Hematopoietic multipotent progenitor cell treated with erythropoietin and hydrocortisone succinate and interleukin-3 and kit ligand, for 8 days (in vitro differentiated cells): ENCODE data around the gene COQ8A.
"Not testable (repeated sequence)": the region's sequence is repeated elsewhere in the genome, so short reads cannot be mapped to it uniquely, and the experiment has no call there.

Experiments
- DNase-seq: peaks from one replicate; pipeline ENCODE4 v3.0.0-alpha.2; 2015

COQ8A gene

GRCh38 chr1:226953175-226953800, 13.2 kb downstream of the COQ8A start:
- DNase-seq = no peak

GRCh38 chr1:226954337-226954736, 14.2 kb downstream of the COQ8A start:
- no peak for DNase-seq

- DNase-seq = no peak
Observed at GRCh38 chr1:226954777-226955176, 14.7 kb downstream of the COQ8A start.

GRCh38 chr1:226955857-226956256, 15.8 kb downstream of the COQ8A start:
- not testable (repeated sequence) for DNase-seq

GRCh38 chr1:226956942-226957713, 17.0 kb downstream of the COQ8A start:
- no peak for DNase-seq

GRCh38 chr1:226957714-226958113, 17.6 kb downstream of the COQ8A start:
- DNase-seq = no peak

- no peak for DNase-seq
Observed at GRCh38 chr1:226958300-226958699, 18.2 kb downstream of the COQ8A start.

GRCh38 chr1:226960256-226960655, 20.2 kb downstream of the COQ8A start:
- no peak for DNase-seq

GRCh38 chr1:226960944-226961765, 21.1 kb downstream of the COQ8A start:
- no peak for DNase-seq

GRCh38 chr1:226962421-226963391, 22.6 kb downstream of the COQ8A start:
- no peak for DNase-seq

GRCh38 chr1:226964068-226964425, 24.0 kb downstream of the COQ8A start:
- DNase-seq = no peak

- DNase-seq = no peak
Observed at GRCh38 chr1:226964611-226965486, 24.8 kb downstream of the COQ8A start.

- DNase-seq = no peak
Observed at GRCh38 chr1:226965581-226966440, 25.7 kb downstream of the COQ8A start.

GRCh38 chr1:226966683-226967082, 26.6 kb downstream of the COQ8A start:
- no peak for DNase-seq

- no peak for DNase-seq
Observed at GRCh38 chr1:226967665-226968064, 27.6 kb downstream of the COQ8A start.

- DNase-seq = no peak
Observed at GRCh38 chr1:226971765-226972164, 31.7 kb downstream of the COQ8A start.

- DNase-seq = no peak
Observed at GRCh38 chr1:226972931-226973330, 32.8 kb downstream of the COQ8A start.

- DNase-seq = no peak
Observed at GRCh38 chr1:226973371-226973897, 33.3 kb downstream of the COQ8A start.

- no peak for DNase-seq
Observed at GRCh38 chr1:226973898-226974543, 33.9 kb downstream of the COQ8A start.
